H1 (cell line): Measurements from ENCODE around the gene ILDR2.

Experiments used
- BACH1 ChIP-seq: IDR thresholded peaks from 2 replicates; pipeline ENCODE4 v1.6.1; 2012; ENCODE audit warnings: low read length, improper control_type of control experiment
- CHD2 ChIP-seq: IDR thresholded peaks from 2 replicates; pipeline ENCODE4 v1.6.1; 2012; ENCODE audit warnings: low read length, improper control_type of control experiment
- CTCF ChIP-seq, 3 experiments: IDR thresholded peaks; 1 replicate in 2 of 3; 2 replicates in 1 of 3; pipeline versions ENCODE4 v1.5.1 to v1.6.1; 2011; ENCODE audit warnings: low read length in 3 of 3, mild to moderate bottlenecking in 3 of 3, inconsistent platforms in 2 of 3, low read depth in 1 of 3, moderate library complexity in 1 of 3; ENCODE audit not compliant: insufficient read depth in 1 of 3; ENCODE audit errors: control extremely low read depth in 1 of 3
- EZH2 ChIP-seq: fragments of 200-600 bp; sonication (generic); IDR thresholded peaks from 2 replicates; pipeline ENCODE4 v1.7.1; 2012; ENCODE audit warnings: low read depth, mild to moderate bottlenecking, moderate library complexity, low read length, inconsistent platforms; ENCODE audit not compliant: severe bottlenecking
- FOSL1 ChIP-seq: IDR thresholded peaks from 2 replicates; pipeline ENCODE4 v1.6.1; 2011; ENCODE audit warnings: mild to moderate bottlenecking, low read depth, low read length, moderate library complexity; ENCODE audit not compliant: insufficient read depth
- JUND ChIP-seq: IDR thresholded peaks from 2 replicates; pipeline ENCODE4 v1.6.1; 2011; ENCODE audit warnings: mild to moderate bottlenecking, improper control_type of control experiment, low read length
- NANOG ChIP-seq: IDR thresholded peaks from 2 replicates; pipeline ENCODE4 v1.6.1; 2011; ENCODE audit warnings: low read length, low read depth, mild to moderate bottlenecking, inconsistent platforms; ENCODE audit not compliant: insufficient read depth, poor library complexity, severe bottlenecking
- POLR2A ChIP-seq, 2 experiments: IDR thresholded peaks; 1 replicate in 1 of 2; 2 replicates in 1 of 2; pipeline ENCODE4 v1.6.1; 2011; ENCODE audit warnings: low read depth in 2 of 2, low read length in 2 of 2, mild to moderate bottlenecking in 2 of 2; ENCODE audit errors: control extremely low read depth in 1 of 2
- POLR2AphosphoS5 ChIP-seq: IDR thresholded peaks from 2 replicates; pipeline ENCODE4 v1.6.1; 2011; ENCODE audit warnings: low read depth, low read length
- RFX5 ChIP-seq: IDR thresholded peaks from 2 replicates; pipeline ENCODE4 v1.6.1; 2011; ENCODE audit warnings: low read depth, low read length, improper control_type of control experiment, borderline replicate concordance
- SUZ12 ChIP-seq: fragments of 200-600 bp; sonication (generic); IDR thresholded peaks from 2 replicates; pipeline ENCODE4 v1.6.1; 2012; ENCODE audit warnings: mild to moderate bottlenecking, inconsistent platforms, low read length, moderate library complexity, mixed read lengths
- YY1 ChIP-seq: IDR thresholded peaks from 2 replicates; pipeline ENCODE4 v1.6.1; 2011; ENCODE audit warnings: low read depth, mild to moderate bottlenecking, low read length

GRCh38 chr1:166952002-166952746 is 23.2 kb downstream of the ILDR2 start:
- TF ChIP-seq SUZ12 (no peak), JUND (peak; percentile 97), POLR2A (IDR thresholded peaks at IDR 0.05; ENCODE audit: control extremely low read depth in 1 of 2, low read depth in 2 of 2, low read length in 2 of 2) (no peak), FOSL1 (no peak), YY1 (no peak), CHD2 (no peak), RFX5 (no peak), BACH1 (no peak), CTCF (IDR thresholded peaks at IDR 0.05; ENCODE audit: control extremely low read depth in 1 of 3, insufficient read depth in 1 of 3, low read depth in 1 of 3, low read length in 3 of 3) (no peak), POLR2AphosphoS5 (no peak), NANOG (no peak), EZH2 (no peak)
